HG02642 (cell line): Measurements from ENCODE around the gene ZNF77.
A peak's percentile ranks its signal among the peaks of the same experiment; 100 is the strongest.
"Not testable (repeated sequence)": the region's sequence is repeated elsewhere in the genome, so short reads cannot be mapped to it uniquely, and the experiment has no call there.

Experiments
- ATAC-seq: cut with Tn5 transposase; IDR thresholded peaks from one replicate; pipeline ENCODE4 v1.9.1; 2021; ENCODE audit warnings: mild to moderate bottlenecking; ENCODE audit not compliant: unreplicated experiment, poor library complexity

Gene ZNF77

GRCh38 chr19:2944775-2945574 lies at the start of gene ZNF77:
ZNF77 (minus strand) TSS chr19:2944971; CDS start chr19:2944840, 131 bp downstream.
- peak; percentile 95 for ATAC-seq

GRCh38 chr19:2993579-2993978 lies 48.8 kb upstream of the ZNF77 start:
- no peak for ATAC-seq

- no peak for ATAC-seq
Measured at GRCh38 chr19:2992958-2993357, 48.2 kb upstream of the ZNF77 start.

GRCh38 chr19:2992333-2992732 lies 47.6 kb upstream of the ZNF77 start:
- not testable (repeated sequence) for ATAC-seq

- no peak for ATAC-seq
Measured at GRCh38 chr19:2989236-2989946, 44.6 kb upstream of the ZNF77 start.

GRCh38 chr19:2988568-2988967 lies 43.8 kb upstream of the ZNF77 start:
- no peak for ATAC-seq

GRCh38 chr19:2987797-2988196 lies 43.0 kb upstream of the ZNF77 start:
- no peak for ATAC-seq

GRCh38 chr19:2986951-2987524 lies 42.3 kb upstream of the ZNF77 start:
- no peak for ATAC-seq

- ATAC-seq: no peak
Measured at GRCh38 chr19:2984215-2984528, 39.4 kb upstream of the ZNF77 start.

GRCh38 chr19:2983351-2984214 lies 38.8 kb upstream of the ZNF77 start:
- no peak for ATAC-seq

- ATAC-seq: no peak
Measured at GRCh38 chr19:2982983-2983350, 38.2 kb upstream of the ZNF77 start.

- no peak for ATAC-seq
Measured at GRCh38 chr19:2982561-2982960, 37.8 kb upstream of the ZNF77 start.

- no peak for ATAC-seq
Measured at GRCh38 chr19:2981898-2982297, 37.1 kb upstream of the ZNF77 start.

GRCh38 chr19:2978772-2979171 lies 34.0 kb upstream of the ZNF77 start:
- no peak for ATAC-seq

GRCh38 chr19:2978166-2978767 lies 33.5 kb upstream of the ZNF77 start:
- no peak for ATAC-seq

GRCh38 chr19:2977746-2978138 lies 33.0 kb upstream of the ZNF77 start:
- no peak for ATAC-seq

- peak; percentile 97 for ATAC-seq
Measured at GRCh38 chr19:2977001-2977745, 32.4 kb upstream of the ZNF77 start, which contains the start of gene TLE6. TLE6 (plus strand) TSS chr19:2977564; CDS start chr19:2978234, 670 bp downstream.

- ATAC-seq: no peak
Measured at GRCh38 chr19:2976609-2977000, 31.8 kb upstream of the ZNF77 start.

GRCh38 chr19:2974342-2975041 lies 29.7 kb upstream of the ZNF77 start:
- no peak for ATAC-seq
